HG02798 (cell line): Measurements from ENCODE around the gene FOXD4.
A peak's percentile ranks its signal among the peaks of the same experiment; 100 is the strongest.
"Not testable (repeated sequence)": the region's sequence is repeated elsewhere in the genome, so short reads cannot be mapped to it uniquely, and the experiment has no call there.

ENCODE experiments used
- ATAC-seq: cut with Tn5 transposase; IDR thresholded peaks from one replicate; pipeline ENCODE4 v1.9.1; 2021; ENCODE audit warnings: mild to moderate bottlenecking; ENCODE audit not compliant: unreplicated experiment, poor library complexity

The FOXD4 gene

DNA sequence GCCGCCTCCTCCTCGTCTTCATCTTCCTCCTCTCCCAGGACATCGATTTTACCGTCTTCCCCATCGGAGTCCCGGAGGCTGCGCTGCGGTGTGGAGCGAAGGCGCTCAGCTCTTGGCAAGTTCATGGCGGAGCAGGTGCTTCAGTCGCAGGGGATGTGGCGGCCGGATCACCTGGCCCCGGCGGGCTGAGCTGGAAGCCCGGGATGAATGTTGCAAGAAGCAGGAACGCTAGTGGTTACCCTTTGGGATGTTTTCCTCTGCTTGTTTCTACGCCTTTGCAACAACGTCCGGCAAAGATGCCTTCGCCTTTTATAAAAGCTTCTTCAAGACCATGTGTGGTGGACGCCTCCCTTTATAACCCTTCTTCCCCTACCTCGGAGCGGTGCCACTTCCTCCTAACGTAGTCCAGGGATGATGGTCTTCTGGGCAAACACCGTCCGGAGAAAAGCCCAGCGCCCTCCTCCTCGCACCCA, at the start of gene FOXD4:
Gene FOXD4 (minus strand): TSS at position 423 of the 473 bp plus-strand sequence. CDS start 298 bp downstream, at position 125.
- ATAC-seq = not testable (repeated sequence)

DNA sequence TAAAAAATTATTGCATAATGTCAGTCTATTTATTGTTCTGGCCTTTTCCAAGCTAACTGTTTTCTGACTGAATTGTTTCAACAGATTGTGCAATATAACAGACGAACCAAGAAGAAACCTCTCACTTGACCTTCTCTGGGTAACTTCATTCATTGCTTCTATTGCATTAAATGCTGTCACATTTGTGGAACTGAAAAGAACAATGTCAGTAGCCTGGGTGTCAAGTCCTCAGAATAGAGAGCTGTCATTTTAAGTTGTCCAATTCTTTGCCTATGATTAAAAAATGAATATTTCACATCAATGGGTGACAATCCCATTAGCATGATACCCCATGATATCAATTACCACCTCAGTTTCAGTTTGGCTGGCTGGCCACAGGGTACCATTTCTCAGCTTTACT, 41.7 kb upstream of the FOXD4 start:
- not testable (repeated sequence) for ATAC-seq

DNA sequence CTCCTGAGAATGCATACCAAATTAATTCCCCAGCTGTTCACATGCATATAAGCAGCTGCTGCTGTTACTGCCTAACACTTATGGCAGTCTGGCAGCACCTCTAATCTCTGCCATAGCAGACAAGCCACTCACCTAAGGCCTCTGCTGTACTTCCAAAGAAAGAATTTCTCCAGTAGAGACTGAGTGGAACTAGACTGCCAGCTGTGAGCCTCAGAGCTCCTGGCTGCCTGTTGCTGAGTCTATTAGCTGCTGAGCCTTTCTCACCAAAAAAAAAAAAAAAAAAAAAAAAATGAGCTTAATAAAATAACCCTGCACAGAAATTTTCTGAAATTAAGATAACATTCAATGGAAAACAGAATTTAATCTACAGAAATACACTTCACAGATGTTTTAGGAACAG, 33.0 kb upstream of the FOXD4 start:
- ATAC-seq = not testable (repeated sequence)

DNA sequence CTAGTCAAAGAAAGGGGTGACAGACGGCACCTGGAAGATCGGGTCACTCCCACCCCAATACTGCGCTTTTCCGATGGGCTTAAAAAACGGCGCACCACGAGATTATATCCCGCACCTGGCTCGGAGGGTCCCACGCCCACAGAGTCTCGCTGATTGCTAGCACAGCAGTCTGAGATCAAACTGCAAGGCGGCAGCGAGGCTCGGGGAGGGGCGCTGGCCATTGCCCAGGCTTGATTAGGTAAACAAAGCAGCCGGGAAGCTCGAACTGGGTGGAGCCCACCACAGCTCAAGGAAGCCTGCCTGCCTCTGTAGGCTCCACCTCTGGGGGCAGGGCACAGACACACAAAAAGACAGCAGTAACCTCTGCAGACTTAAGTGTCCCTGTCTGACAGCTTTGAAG, 21.7 kb upstream of the FOXD4 start:
- ATAC-seq = not testable (repeated sequence)

GRCh38 chr9:117144-117994, 848 bp downstream of the FOXD4 start:
- not testable (repeated sequence) for ATAC-seq

- not testable (repeated sequence) for ATAC-seq
Observed at GRCh38 chr9:116239-117077, 1.8 kb downstream of the FOXD4 start.

- not testable (repeated sequence) for ATAC-seq
Observed at GRCh38 chr9:115118-115451, 3.1 kb downstream of the FOXD4 start.

- peak; percentile 27 for ATAC-seq
Observed at GRCh38 chr9:114267-115117, 3.7 kb downstream of the FOXD4 start.

DNA sequence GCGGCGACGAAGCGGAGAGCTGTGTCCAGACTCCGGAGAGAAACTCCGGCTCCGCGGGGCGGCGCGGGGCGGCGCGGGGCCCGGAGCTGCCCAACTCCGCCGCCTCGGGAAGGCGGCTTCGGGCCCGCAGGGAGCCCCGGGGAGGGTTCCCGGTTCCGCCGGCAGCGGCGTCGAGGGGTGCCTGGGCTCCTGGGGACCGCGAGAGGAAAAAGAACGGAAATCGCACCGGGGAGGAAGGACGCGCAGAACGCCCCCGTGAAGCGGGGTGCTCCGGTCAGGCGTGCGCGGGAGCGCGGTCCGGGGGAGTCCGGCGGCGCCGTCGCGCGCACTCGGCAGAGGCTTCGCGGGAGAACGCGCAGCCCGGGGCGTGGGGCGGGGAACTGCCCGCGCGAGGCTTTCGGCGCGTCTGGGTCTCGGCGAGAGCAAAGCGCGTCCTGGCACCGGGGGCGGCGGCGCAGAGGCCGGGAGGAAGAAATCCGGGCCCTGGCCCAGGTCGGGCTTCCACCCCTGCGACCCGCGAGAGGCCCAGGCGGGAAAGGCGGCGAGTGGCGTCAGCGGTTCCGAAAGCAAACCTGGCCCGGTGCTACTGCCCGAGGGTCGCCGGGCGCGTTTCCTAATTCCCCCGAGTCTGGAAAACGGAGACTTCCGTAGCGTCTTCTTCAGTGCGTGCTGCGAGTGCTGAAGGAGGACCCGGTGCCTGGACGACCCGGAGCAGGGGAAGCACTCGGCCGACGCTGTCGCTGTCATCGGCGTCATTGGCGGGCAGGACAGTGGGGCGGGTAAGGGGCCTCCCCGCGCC, 4.5 kb downstream of the FOXD4 start:
- peak; percentile 52 for ATAC-seq

DNA sequence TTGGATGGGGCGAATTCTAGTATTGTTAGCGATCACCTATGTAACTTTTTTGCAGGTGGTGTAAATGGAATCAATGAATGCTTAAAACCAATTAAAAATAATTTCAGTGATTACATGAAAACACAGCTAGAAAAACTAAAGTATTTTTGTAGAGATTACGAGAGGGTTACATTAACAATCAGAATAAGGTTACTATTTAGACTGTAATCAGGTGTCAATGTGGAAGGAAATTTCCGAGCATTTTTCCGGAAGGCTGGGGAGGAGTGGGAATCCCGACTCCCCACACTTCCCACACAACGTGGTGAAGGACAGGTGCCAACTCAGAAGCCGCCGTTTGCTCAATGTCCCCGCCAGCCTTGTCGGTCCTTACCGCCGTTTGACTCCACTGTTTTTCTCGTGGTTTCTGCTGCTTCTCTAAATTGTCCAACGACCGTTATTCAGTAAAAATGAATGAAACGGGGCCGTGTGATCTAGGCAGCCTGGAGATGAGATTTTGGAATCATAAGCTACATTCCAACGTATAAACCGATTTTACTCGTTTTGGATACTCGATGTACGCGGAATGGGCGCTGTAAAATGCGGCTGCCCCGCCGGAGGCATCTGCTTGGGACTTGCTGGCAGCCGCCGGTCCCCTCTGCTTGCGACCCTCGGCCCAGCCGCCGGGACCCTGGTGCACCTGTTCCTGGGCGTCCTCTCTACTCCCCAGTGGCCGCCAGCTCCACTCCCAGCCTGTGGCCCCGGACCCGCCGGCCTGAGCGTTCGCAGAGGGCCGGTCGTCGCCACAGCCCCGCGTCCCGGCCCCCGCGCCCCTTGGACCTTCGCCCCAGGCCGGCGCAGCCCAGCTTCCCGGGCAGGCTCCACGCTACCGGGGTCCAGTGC, 5.4 kb downstream of the FOXD4 start:
- ATAC-seq = not testable (repeated sequence)

- ATAC-seq = not testable (repeated sequence)
Observed at GRCh38 chr9:110672-111071, 7.5 kb downstream of the FOXD4 start.

DNA sequence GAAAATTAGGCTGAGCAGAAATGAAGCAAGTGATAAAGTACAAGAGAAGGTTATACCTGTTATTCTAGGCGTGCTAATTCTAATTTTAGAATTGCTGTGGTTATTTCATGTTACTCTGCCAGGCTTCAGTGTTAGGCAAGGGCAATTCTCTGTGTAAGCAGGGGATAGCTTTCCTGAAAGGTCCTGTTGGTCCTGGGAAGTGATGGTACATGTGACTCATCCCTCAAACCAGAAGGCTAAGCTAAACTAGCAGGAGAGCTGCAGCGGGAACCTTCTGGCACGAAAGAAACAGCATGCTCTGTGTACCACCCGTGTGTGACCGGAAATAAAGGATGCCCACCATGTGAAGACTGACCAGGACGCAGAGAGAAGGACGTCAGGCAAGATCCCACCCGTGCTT, 8.7 kb downstream of the FOXD4 start:
- ATAC-seq = not testable (repeated sequence)

DNA sequence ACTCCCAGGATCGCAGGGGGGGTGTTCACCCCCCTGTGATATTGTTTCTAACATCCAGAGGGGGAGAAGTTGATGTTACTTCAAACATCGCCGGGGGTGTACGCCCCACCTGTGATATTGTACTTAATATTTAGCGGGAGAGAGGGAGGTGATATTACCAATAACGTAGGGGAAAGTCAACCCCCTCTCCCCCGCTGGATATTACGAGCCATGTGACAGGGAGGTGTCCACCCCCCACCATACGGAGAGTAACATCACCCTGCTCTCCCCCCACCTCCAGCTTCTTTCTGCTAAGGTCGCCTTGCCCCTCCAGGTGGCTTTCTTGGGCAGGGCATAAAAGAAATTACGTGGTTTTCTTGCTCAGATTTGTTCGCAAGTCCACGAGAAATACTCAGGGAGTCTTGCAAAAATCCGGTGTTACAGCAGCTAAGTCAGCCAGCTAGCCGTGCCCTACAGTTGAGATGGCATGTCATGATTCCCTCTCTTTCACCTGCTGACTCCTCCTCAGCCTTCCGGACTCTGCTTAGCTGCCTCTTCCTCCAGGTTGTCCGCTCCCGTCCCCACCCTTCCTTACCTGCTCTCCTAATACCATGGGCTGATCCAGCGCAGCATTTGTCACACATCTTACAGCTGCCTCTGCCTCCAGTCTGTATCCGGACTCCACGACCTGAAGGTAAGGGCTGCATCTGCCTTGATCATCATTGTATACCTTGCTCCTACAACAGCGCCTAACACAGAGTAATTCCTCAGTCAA, 9.3 kb downstream of the FOXD4 start:
- not testable (repeated sequence) for ATAC-seq

DNA sequence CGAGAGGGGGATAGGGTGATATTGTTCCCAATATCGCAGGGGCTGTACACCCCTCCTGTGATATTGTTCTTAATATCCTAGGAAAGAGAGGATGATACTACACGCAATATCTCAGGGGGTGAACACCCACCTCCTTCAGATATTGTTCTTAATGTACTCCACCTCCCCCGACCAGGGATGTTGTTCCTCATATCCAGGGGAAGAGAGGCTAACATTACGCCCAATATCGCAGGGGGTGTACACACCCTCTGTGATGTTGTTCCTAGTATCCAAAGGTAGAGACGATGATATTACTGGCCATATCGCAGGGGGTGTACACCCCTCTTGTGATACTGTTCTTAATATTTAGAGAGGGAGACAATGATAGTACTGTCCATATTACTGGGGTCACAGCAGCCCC, 12.2 kb downstream of the FOXD4 start:
- not testable (repeated sequence) for ATAC-seq

DNA sequence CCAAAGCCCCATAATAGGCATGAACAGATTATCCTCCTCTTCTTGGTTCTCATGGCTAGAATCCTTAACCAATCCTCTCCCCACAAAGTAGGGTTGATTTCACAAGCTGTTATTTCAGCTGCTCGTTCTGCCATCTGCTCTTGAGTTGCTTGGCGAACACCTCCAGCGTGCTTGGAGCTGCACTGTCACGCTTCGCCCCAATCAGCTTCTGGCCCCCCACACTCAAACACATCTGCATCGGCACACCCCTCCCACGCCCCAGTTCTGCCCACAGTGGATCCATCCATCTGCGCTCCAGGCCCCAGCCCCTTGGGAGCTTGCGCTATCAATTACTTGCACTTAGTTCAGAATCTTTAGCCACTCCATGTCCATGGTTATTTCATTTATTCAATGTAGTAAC, 17.8 kb downstream of the FOXD4 start:
- not testable (repeated sequence) for ATAC-seq

GRCh38 chr9:99867-100266, 18.4 kb downstream of the FOXD4 start:
- ATAC-seq = not testable (repeated sequence)

GRCh38 chr9:98775-99174, 19.4 kb downstream of the FOXD4 start:
- not testable (repeated sequence) for ATAC-seq

GRCh38 chr9:94992-95391, 23.2 kb downstream of the FOXD4 start:
- peak; percentile 41 for ATAC-seq
